HUES48 (cell line): ENCODE results near the gene RAPGEF5.
"Not testable (repeated sequence)": the region's sequence is repeated elsewhere in the genome, so short reads cannot be mapped to it uniquely, and the experiment has no call there.

Source experiments
- H3K27ac ChIP-seq: one replicate; pipeline ENCODE4 v1.7.0; 2013; ENCODE audit warnings: low read depth, low read length, inconsistent platforms
- H3K27me3 ChIP-seq: 2 replicates; pipeline ENCODE4 v1.6.1; 2013; ENCODE audit warnings: mild to moderate bottlenecking, low read length; ENCODE audit not compliant: control insufficient read depth, insufficient read depth
- H3K36me3 ChIP-seq: 2 replicates; pipeline ENCODE4 v1.6.1; 2013; ENCODE audit warnings: low read length; ENCODE audit not compliant: control insufficient read depth, insufficient read depth
- H3K4me1 ChIP-seq: 2 replicates; pipeline ENCODE4 v1.6.1; 2013; ENCODE audit warnings: mild to moderate bottlenecking, low read length; ENCODE audit not compliant: control insufficient read depth, insufficient read depth
- H3K4me3 ChIP-seq: 2 replicates; pipeline ENCODE4 v1.5.1; 2013; ENCODE audit warnings: mild to moderate bottlenecking, low read depth, low read length
- H3K9ac ChIP-seq: 2 replicates; pipeline ENCODE4 v1.6.1; 2013; ENCODE audit warnings: mild to moderate bottlenecking, low read depth, low read length, moderate library complexity
- H3K9me3 ChIP-seq: 2 replicates; pipeline ENCODE4 v1.6.1; 2013; ENCODE audit warnings: low read length; ENCODE audit not compliant: control insufficient read depth, insufficient read depth

RAPGEF5 gene

GRCh38 chr7:22109761-22110160 lies 247.2 kb downstream of the RAPGEF5 start:
- Histone ChIP-seq H3K27me3 (no peaks in the 10 kb centered on the region), H3K27ac (no peak overlapping the region), H3K4me3 (no peak overlapping the region), H3K9me3 (no peaks in the 10 kb centered on the region), H3K4me1 (peaks cover 4% of the 10 kb centered on the region; the same call in 1 of the 2 replicates), H3K9ac (no peak overlapping the region), H3K36me3 (no peaks in the 10 kb centered on the region)

GRCh38 chr7:22108151-22108845 lies 248.7 kb downstream of the RAPGEF5 start:
- Histone ChIP-seq H3K27ac (no peak overlapping the region), H3K4me1 (peaks cover 4% of the 10 kb centered on the region; the same call in 1 of the 2 replicates), H3K36me3 (no peaks in the 10 kb centered on the region), H3K4me3 (no peak overlapping the region), H3K9me3 (no peaks in the 10 kb centered on the region), H3K9ac (no peak overlapping the region), H3K27me3 (no peaks in the 10 kb centered on the region)

DNA sequence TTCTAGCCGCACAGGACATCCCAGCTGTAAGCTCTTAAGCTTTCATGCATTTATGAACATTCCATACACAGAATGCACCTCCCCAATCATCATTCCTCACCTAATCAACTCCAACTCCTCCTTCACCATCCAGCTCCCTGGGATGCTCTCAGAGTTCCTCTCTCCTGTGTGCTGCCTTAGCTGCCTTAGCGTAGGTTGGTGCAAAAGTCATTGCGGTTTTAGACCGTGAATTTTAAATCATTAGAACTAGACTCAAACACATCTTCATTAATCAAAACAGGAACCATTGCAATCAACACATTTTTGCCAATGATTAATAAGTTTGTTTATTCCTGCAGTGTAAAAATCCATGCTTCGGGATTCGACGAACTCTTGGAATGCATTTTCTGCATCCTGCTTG lies 251.4 kb downstream of the RAPGEF5 start:
- Histone ChIP-seq H3K9ac (no peak overlapping the region), H3K4me3 (no peak overlapping the region), H3K4me1 (no peaks in the 10 kb centered on the region), H3K27ac (no peak overlapping the region), H3K27me3 (no peaks in the 10 kb centered on the region), H3K36me3 (no peaks in the 10 kb centered on the region), H3K9me3 (no peaks in the 10 kb centered on the region)

DNA sequence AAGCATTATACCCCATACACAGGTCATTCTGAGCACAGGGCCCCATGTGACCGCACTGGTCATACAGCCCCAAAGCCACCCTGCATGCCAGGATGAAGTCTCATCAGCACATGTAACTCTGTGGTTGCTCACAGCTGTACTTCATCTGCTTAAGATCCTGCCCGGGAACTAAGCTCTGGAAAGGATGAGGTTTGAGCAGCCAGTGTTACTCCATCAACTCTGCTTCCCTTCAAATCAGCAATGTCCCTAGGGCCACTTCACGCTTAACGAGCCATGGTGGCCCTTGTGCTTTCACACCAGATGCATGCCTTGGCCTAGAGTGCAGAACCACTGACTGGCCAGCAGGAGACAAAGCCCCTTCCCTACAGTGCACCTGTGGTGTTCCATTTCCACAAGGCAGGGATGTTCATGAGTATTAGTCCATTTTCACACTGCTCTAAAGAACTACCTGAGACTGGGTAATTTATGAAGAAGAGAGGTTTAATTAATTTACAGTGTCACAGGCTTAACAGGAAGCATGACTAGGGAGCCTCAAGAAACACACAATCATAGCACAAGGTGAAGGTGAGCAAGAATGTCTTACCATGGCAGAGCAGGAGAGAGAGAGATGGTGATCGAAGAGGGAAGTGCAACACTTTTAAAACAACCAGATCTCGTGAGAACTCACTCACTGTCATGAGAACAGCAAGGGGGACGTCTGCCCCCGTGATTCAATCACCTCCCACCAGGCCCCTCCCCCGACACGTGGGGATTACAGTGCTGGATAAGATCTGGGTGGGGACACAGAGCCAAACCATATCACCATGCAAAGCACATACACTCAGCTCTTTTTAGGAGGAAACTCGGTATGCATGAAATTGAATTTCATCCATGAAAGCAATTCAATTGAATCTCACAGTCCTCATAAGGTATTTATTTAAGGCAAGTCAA lies 262.3 kb downstream of the RAPGEF5 start:
- no peaks in the 10 kb centered on the region for H3K27me3 ChIP-seq
- no peak overlapping the region for H3K27ac ChIP-seq
- no peak overlapping the region for H3K4me3 ChIP-seq
- no peaks in the 10 kb centered on the region for H3K9me3 ChIP-seq
- H3K4me1 ChIP-seq, result peaks cover 13% of the 10 kb centered on the region
- H3K9ac ChIP-seq, result no peak overlapping the region
- no peaks in the 10 kb centered on the region for H3K36me3 ChIP-seq

GRCh38 chr7:22093936-22094335 lies 263.0 kb downstream of the RAPGEF5 start:
- no peak overlapping the region for H3K4me3 ChIP-seq
- no peaks in the 10 kb centered on the region for H3K27me3 ChIP-seq
- H3K9ac ChIP-seq, result no peak overlapping the region
- H3K36me3 ChIP-seq, result no peaks in the 10 kb centered on the region
- H3K9me3 ChIP-seq, result peaks cover 2% of the 10 kb centered on the region; the same call in 1 of the 2 replicates
- H3K4me1 ChIP-seq, result peaks cover 13% of the 10 kb centered on the region
- H3K27ac ChIP-seq, result no peak overlapping the region

GRCh38 chr7:22093001-22093400 lies 264.0 kb downstream of the RAPGEF5 start:
- Histone ChIP-seq H3K27ac (no peak overlapping the region), H3K9me3 (peaks cover 2% of the 10 kb centered on the region; the same call in 1 of the 2 replicates), H3K27me3 (no peaks in the 10 kb centered on the region), H3K4me1 (peaks cover 13% of the 10 kb centered on the region), H3K36me3 (no peaks in the 10 kb centered on the region), H3K9ac (no peak overlapping the region), H3K4me3 (no peak overlapping the region)

DNA sequence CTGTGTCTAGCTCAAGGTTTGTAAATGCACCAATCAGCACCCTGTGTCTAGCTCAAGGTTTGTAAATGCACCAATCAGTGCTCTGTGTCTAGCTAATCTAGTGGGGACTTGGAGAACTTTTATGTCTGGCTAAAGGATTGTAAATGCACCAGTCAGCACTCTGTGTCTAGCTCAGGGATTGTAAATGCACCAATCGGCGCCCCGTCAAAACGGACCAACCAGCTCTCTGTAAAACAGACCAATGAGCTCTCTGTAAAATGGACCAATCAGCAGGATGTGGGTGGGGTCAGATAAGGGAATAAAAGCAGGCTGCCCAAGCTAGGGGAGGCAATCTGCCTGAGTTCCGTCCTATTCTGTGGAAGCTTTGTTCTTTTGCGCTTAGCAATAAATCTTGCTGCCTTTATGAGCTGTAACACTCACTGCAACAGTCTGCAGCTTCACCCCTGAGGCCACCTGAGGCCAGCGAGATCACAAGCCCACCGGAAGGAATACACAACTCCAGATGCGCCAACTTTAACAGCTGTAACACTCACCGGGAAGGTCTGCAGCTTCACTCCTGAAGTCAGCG lies 265.9 kb downstream of the RAPGEF5 start:
- H3K27me3 ChIP-seq, H3K4me3 ChIP-seq, H3K4me1 ChIP-seq, H3K9ac ChIP-seq, H3K36me3 ChIP-seq, H3K27ac ChIP-seq, H3K9me3 ChIP-seq: not testable (repeated sequence)

- Histone ChIP-seq H3K4me1 (peaks cover 5% of the 10 kb centered on the region; the same call in 1 of the 2 replicates), H3K36me3 (no peaks in the 10 kb centered on the region), H3K27ac (no peak overlapping the region), H3K9me3 (peaks cover 2% of the 10 kb centered on the region; the same call in 1 of the 2 replicates), H3K4me3 (no peak overlapping the region), H3K27me3 (no peaks in the 10 kb centered on the region), H3K9ac (no peak overlapping the region)
Measured at GRCh38 chr7:22090512-22090911, 266.4 kb downstream of the RAPGEF5 start.

DNA sequence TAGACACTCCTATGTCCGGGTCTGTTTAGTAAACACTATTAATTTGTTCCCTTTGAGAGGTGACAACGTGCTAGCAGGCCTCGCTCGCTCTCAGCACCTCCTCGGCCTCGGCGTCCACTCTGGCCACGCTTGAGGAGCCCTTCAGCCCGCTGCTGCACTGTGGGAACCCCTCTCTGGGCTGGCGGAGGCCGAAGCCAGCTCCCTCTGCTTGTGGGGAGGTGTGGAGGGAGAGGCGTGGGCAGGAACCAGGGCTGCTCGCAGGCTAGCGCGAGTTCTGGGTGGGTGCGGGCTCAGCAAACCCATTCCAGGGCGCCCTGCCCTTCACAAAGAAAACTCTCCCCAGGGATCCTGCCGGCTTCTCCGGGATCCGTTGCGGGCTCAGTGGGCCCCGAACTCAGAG lies 266.8 kb downstream of the RAPGEF5 start:
- Histone ChIP-seq H3K36me3 (no peaks in the 10 kb centered on the region), H3K27me3 (no peaks in the 10 kb centered on the region), H3K9me3 (peaks cover 2% of the 10 kb centered on the region; the same call in 1 of the 2 replicates), H3K27ac (no peak overlapping the region), H3K4me3 (no peak overlapping the region), H3K9ac (no peak overlapping the region), H3K4me1 (peaks cover 3% of the 10 kb centered on the region; the same call in 1 of the 2 replicates)

DNA sequence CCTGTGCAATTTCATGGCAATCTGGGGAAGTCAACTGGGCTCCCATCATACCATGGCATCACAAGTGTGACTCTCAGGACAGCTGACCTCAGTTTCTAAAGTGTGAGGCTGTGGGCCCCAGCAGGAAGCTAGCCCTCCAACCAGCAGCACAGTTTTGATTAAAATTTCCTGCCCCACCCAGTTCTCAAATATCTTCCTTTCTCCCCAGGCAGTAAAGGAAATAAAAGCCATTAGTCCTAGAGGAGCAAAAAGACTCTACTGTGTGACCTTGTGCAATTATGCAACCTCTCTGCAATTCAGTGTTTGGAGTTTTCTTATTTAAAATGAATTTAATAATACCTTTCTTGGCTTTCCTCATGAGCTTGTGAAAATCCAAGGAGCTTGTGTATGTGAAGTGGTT lies 268.1 kb downstream of the RAPGEF5 start:
- no peaks in the 10 kb centered on the region for H3K4me1 ChIP-seq
- no peaks in the 10 kb centered on the region for H3K36me3 ChIP-seq
- H3K27ac ChIP-seq, result no peak overlapping the region
- H3K9me3 ChIP-seq, result peaks cover 2% of the 10 kb centered on the region; the same call in 1 of the 2 replicates
- no peak overlapping the region for H3K9ac ChIP-seq
- H3K27me3 ChIP-seq, result peaks cover 9% of the 10 kb centered on the region
- H3K4me3 ChIP-seq, result no peak overlapping the region
